ENCODE results near the gene DHRS13.

Gene DHRS13

GRCh38 chr17:28858801-28859355, 44.0 kb downstream of the DHRS13 start:
- no peak for DNase-seq (ENCODE audit: low read depth in 2 of 2)

- DNase-seq (ENCODE audit: low read depth in 2 of 2) = no peak
These were observed 44.7 kb downstream of the DHRS13 start for GRCh38 chr17:28857905-28858800.

GRCh38 chr17:28856028-28856574, 46.8 kb downstream of the DHRS13 start:
- DNase-seq (ENCODE audit: low read depth in 2 of 2) = no peak

GRCh38 chr17:28855336-28855679, 47.6 kb downstream of the DHRS13 start:
- no peak for DNase-seq (ENCODE audit: low read depth in 2 of 2)

- DNase-seq (ENCODE audit: low read depth in 2 of 2) = peak; percentile 73 to 78
These were observed 48.2 kb downstream of the DHRS13 start, which contains the start of gene ERAL1 for GRCh38 chr17:28854457-28855335. TSS of gene ERAL1 (plus strand) at chr17:28855016. CDS start at chr17:28855035, 19 bp downstream.

- DNase-seq (ENCODE audit: low read depth in 2 of 2) = no peak
These were observed 49.6 kb downstream of the DHRS13 start for GRCh38 chr17:28853295-28853694.

- DNase-seq (ENCODE audit: low read depth in 2 of 2) = no peak
These were observed 53.6 kb downstream of the DHRS13 start for GRCh38 chr17:28849281-28849680.

- DNase-seq (ENCODE audit: low read depth in 2 of 2) = peak; percentile 18 to 20
These were observed 54.2 kb downstream of the DHRS13 start for GRCh38 chr17:28848667-28849066.

Measured in stimulated activated CD8-positive, alpha-beta memory T cell treated with anti-CD3 and anti-CD28 coated beads, Interleukin-7, amount 100 ng/mL, for 4 hours (primary cell).